HuH-7 (cell line): ENCODE results near the gene SNRNP25.
A peak's percentile ranks its signal among the peaks of the same experiment; 100 is the strongest.
"Not testable (repeated sequence)": the region's sequence is repeated elsewhere in the genome, so short reads cannot be mapped to it uniquely, and the experiment has no call there.

Experiments
- DNase-seq: peaks from one replicate; pipeline ENCODE4 v3.0.0; 2011; ENCODE audit warnings: low spot score

Gene SNRNP25

GRCh38 chr16:42069-42457, 11.6 kb upstream of the SNRNP25 start:
- DNase-seq, result no peak

- DNase-seq, result no peak
Observed at GRCh38 chr16:42691-43090, 10.9 kb upstream of the SNRNP25 start.

GRCh38 chr16:43294-43693, 10.3 kb upstream of the SNRNP25 start:
- no peak for DNase-seq

GRCh38 chr16:44655-45054, 9.0 kb upstream of the SNRNP25 start:
- DNase-seq, result no peak

GRCh38 chr16:45454-45853, 8.2 kb upstream of the SNRNP25 start:
- DNase-seq, result peak; percentile 28

GRCh38 chr16:46510-46909, 7.1 kb upstream of the SNRNP25 start:
- DNase-seq, result not testable (repeated sequence)

GRCh38 chr16:47234-47633, 6.4 kb upstream of the SNRNP25 start:
- DNase-seq, result no peak

GRCh38 chr16:50769-51591, 2.6 kb upstream of the SNRNP25 start:
- DNase-seq, result no peak

- no peak for DNase-seq
Observed at GRCh38 chr16:54237-54581, 581 bp downstream of the SNRNP25 start.

GRCh38 chr16:55571-56136, 2.0 kb downstream of the SNRNP25 start:
- DNase-seq, result no peak

- DNase-seq, result no peak
Observed at GRCh38 chr16:56231-56927, 2.8 kb downstream of the SNRNP25 start.

- DNase-seq, result no peak
Observed at GRCh38 chr16:57711-58110, 4.1 kb downstream of the SNRNP25 start.

GRCh38 chr16:58491-59439, 5.1 kb downstream of the SNRNP25 start:
- DNase-seq, result no peak

- DNase-seq, result no peak
Observed at GRCh38 chr16:59440-60059, 5.9 kb downstream of the SNRNP25 start.

- DNase-seq, result no peak
Observed at GRCh38 chr16:60166-60565, 6.5 kb downstream of the SNRNP25 start.

- no peak for DNase-seq
Observed at GRCh38 chr16:60929-61878, 7.6 kb downstream of the SNRNP25 start.

GRCh38 chr16:61879-62281, 8.3 kb downstream of the SNRNP25 start:
- DNase-seq, result no peak

- no peak for DNase-seq
Observed at GRCh38 chr16:62283-62967, 8.8 kb downstream of the SNRNP25 start.

GRCh38 chr16:62968-63391, 9.4 kb downstream of the SNRNP25 start:
- DNase-seq, result no peak

GRCh38 chr16:63466-63865, 9.8 kb downstream of the SNRNP25 start:
- DNase-seq, result no peak
